ENCODE measurements around the gene PDHA1.
A peak's percentile ranks its signal among the peaks of the same experiment; 100 is the strongest.

Gene PDHA1

DNA sequence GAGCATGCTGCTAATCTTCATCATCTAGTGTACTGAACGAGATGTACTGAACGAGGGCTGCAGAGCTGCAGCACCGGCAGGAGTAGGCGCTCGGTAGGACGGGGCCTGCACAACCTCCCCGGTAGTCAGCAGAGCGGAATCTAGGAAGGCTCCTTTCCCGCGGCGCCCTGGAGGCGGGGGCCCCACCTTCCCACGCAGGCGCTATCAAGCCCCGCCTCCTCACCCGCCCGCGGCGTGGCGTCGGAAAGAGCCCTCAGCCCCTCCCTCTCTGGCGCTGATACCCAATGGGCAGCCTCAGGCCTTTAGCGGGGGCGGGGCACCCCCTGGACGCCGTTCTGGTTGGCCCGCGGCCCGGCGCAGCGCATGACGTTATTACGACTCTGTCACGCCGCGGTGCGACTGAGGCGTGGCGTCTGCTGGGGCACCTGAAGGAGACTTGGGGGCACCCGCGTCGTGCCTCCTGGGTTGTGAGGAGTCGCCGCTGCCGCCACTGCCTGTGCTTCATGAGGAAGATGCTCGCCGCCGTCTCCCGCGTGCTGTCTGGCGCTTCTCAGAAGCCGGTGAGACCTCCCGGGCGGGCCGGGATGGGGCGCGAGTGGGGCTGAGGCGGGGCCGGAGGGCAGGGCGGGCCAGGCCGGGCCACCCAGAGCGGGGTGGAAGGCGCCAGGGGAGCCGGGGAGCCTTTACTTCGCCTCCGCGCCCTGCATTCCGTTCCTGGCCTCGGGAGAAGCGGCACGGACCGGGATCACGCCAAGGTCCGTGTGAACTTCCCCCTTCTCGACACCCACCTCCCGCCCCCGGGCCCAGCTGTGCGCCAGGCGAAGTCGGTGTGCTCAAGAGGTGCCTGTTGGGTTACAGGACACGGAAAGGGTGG lies at the start of gene PDHA1:
PDHA1 (plus strand) TSS at position 393 of the 874 bp plus-strand sequence; CDS start at position 504, 111 bp downstream.
- peak; percentile 91 for DNase-seq

DNA sequence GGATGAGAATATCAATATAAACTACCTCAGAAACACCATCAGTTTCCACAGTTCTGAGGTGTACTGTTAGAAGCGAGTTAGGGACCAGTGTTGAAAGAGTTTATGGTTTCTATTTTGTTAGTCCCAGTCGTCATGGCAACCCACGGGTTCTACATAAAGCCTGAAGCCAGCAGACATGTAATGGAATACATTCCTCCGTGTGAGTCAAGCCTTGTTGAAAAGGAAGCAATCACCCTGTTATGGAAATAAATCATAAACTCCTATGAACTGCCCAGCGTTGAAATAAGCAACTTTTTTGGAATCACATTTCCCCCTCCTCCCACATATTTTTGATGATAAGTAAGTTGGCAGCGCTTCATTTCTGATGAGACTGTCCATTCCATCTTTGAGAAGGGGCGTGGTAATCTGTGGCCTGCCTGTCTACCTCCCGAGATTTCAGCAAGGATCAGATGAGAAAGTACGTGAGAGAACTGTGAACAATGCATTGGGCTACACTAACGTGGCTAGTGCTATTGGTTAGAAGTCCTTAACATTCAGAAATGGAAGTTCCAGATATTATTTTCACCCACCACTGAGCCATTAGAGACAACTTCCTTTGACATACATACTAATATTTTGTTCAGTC lies 40.4 kb upstream of the PDHA1 start:
- DNase-seq: no peak

DNA sequence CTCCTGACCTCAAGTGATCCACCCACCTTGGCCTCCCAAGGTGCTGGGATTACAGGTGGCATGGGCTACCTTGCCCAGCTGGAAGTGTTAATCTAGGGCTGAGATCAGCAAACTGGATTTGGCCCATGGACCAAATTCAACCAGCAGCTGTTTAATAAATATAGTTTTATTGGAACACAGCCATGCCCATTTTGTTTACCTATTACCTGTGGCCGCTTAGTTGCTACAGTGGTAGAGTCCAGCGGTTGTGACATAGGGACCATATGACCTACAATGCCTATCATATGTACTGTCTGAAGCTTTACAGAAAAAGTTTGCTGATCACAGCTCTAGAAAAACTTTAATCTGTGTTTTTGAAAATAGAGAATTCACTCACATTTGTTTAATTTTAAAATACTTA lies 17.2 kb upstream of the PDHA1 start:
- no peak for DNase-seq

DNA sequence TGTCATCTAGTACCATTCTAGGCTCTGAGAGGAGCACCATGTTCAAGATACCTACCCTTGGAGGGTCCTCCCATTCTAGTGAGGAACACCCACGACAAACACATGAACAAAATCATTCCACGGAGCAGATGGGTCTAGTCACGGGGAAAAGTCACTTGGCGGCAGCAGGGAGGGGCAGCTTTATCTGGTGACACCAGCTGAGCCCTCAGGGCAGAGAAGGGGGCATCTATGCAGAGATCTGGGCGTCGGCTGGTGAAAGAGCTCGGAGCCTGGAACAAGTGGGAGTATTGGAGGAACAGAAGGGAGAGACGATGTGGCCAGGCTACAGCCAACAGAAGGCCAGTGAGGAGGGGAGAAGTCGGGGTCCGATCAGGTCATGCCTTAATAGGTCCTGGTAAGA lies 11.9 kb upstream of the PDHA1 start:
- no peak for DNase-seq

DNA sequence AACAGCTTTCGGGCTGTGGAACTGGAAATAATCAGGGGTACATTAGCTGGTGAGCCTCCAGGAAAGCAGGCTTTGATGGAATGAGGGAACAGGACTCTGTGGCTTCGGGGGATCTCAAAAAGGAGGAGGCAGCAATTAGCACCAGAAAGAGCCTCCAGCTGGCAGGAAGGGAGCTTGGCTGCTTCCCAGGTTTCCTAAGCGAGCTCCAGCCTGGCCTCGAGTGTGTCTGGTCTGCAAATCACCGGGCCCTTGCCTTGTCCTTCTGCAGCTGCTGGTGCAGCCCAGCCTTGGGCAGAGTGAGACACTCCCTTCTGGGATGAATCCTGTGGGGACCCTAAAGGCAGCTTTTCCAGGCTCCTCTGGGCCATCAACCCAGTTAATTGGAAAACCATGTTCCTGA lies 10.7 kb upstream of the PDHA1 start:
- no peak for DNase-seq

DNA sequence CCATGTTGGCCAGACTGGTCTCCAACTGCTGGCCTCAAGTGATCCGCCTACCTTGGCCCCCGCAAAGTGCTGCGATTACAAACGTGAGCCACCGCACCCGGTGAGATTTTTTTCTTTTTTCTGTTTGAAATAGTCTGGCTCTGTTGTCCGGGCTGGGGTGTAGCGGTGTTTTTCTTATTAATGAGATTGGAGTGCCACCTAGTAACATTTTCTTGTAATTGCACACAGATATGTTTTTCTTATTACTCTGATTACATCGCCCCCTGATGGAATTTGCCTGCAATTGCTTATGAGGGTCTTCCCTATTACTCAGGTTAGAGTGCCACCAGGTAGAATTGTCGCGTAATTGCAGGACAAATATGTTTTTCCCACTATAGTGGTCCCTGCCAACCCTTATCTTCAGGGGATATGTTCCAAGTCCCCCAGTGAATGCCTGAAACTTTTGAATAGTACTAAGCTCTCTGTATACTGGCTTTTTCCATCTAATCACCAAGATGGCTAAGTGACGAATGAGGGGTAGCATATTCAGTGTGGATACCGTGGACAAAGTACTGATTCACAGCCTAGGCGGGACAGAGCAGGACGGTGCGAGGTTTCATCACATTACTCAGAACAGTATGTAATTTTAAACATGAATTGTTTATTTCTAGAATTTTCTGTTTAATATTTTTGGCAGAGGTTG lies 8.6 kb upstream of the PDHA1 start:
- DNase-seq: no peak

DNA sequence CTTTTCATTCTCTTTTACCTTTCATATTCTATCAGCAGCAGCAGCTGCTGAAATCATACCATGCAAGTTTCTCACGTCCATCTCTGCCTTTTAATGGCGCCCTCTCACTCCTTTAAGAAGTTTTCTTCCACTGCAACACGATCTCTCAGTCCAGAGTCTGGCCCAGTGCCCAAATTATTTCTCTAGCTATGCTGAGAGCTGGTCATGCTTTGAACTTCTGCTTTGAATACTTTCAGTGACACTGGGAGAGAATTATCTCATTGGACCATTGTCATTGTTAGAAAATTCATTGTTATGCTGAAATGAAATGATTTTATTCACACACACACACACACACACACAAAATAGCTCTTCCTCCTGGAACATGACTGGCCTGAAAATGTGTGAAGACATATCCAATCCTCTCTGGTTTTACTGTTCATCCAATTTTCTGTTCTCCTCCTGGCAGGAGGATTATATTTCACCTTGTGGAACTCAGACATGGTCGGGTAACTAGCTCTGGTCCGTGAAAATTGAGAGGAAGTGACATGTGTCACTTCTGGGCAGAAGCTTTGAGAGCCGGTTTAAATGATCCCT lies 1.3 kb upstream of the PDHA1 start:
- no peak for DNase-seq

DNA sequence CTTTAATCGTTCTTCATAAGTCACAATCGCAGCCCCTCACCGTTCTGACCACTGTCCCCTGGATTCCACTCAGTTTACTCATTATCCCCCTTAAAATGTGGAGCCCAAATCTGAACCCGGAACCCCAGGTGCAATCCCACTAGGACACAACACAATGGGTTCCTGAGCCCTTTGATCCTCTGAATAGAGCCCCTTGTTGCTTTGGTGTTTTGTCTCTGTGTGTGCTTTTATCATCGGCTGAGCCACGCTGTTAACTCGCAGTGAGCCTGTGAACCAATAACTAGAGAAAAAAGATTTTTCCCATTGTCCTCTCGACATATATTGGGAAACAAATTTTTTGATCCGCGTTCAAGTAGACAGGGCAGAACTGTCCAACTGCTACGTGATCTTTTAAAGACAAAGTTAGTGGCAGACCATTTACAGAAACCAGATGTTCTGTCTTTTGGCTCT lies 617 bp upstream of the PDHA1 start:
- no peak for DNase-seq

DNA sequence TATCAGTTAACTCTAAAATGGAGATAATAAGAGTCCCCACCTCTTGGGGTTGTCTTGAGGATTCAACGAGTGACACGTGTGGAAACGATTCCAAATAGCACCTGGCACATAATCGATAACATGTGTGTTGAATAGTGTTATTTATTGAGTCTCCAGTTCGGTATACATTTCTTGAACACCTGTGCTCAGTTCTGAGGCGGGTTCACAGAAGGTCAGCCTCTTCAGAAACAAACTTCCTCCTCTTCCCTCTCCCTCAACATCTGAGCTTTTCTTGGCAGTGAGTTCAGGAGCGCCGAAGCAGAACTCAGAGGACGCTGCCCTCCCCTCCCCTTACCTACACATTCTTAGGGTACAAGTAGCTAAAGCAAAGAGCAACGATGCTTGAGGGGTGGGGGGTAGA lies 934 bp downstream of the PDHA1 start:
- DNase-seq: no peak

DNA sequence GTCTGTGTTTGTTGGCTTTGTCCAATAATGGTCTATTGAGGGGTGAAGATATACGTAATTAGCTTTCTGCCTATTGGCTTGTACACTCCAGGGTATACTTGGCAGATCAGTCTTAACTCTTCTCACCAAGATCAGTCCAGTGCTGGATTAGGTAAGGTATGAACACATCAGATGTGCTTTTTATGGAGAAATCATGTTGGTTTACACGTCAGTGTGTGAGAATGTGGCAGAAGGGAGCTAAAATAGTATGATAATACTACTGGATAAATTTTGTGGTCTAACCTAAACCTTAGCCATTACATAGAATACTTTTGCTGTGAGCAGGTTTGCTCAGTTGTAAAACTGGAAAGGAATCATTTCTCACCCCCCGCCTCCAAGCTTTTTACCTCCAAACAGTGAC lies 4.2 kb downstream of the PDHA1 start:
- no peak for DNase-seq

DNA sequence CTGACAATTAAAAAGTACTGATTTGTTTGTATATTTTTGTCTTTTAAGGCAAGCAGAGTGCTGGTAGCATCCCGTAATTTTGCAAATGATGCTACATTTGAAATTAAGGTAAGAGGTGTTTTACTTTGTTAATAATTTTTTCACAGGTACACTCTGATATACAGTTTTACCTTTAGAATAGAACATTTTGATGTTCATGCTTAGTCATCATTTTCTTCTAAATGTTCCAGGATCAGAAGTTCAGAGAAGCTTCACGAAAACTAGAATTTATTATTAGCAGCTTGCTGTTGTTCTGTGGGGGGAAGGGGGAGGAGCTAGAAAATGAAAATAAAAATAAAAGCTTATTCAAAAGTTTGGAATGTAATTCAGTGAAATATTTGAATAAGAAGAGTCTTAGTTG lies 5.5 kb downstream of the PDHA1 start:
- DNase-seq: no peak

DNA sequence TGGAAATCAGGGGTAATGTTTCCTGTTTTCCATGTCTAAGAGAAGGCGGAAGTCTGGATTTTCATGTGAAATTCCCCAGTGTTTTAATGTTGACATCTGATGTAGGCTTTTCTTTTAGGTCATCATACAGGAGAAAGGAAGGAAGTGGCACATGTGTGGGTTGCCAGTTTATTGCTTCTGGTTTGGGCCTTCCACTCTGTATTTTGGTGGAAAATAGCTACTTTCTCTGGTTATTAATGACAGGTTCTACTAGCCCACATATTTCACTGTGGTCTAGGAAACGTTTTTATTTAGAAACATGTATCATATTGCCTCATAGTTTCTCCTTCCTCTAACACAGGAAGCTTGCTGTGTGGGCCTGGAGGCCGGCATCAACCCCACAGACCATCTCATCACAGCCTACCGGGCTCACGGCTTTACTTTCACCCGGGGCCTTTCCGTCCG lies 7.2 kb downstream of the PDHA1 start:
- no peak for DNase-seq

DNA sequence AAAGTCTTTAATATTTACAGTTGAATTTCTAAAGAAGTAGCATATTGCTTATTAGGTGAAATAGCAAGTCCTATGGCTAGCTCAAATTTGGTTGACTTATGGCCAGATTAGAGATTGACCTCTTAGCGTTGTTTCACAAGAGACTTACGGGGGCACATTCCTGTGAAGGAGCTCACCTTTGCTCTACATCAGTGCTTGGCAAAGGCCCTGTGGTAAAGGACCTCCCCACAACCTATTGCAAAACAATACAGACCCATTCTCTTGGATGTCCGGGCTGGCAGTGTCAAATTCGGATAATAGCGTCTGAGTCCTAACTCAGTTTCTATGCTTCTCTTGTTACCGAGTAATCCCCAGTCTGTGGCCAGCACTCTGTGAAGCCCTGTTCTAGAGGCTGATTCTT lies 10.9 kb downstream of the PDHA1 start:
- no peak for DNase-seq

DNA sequence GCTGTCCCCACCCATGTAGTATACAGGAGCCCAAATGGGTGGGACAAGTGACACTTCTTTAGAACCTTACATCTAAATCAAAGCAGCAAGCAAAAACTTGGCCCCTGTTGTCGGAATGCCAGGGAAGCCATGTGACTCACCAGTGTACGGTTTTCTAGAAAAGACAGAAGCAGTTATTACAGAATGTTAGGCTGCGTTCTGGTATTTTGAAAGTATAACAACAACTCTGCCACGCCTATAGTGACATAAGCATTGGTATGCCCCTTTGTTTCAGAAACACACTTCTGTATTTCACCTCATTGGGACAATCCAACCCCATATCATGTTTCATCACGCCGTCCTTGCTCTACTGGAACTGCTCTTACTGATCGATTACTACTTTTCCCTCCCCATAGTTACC lies 14.8 kb downstream of the PDHA1 start:
- no peak for DNase-seq

DNA sequence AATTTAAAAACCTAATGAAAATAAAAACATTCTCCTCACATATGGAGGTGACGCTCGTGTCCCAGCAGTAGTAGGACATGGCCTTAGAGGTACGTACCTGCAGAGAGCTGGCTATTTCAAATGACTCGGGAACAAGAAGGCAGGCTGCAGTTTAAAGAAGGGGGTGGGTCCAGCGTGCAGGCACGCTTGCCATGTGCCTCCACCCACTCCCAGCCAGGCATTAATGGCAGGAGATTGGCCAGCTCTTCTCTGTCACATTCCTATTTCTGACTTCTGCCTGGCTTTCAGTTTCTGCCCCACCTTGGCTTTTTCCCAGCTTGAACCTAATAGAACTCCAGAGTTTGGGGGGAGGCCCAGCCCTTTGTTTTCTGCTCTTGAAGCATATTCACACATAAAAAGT lies 17.2 kb downstream of the PDHA1 start:
- DNase-seq: no peak

DNA sequence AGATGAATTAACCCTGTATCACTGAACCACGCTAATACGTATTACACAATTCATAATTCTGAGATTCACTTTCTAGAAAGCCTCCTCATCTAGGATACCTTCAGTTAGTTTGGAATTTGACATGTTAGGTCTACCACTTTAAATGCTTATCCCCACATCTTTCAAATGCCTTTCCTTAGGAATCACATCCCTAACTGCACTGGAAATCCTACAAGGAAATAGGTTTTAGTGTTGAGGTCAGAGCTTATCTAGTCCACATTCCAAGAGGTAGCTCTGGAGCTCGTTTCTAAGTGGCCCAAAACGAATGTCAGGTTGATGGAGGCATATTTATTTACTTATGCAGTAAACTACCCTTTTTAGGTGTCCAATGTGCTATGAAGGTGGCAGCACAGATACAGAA lies 18.0 kb downstream of the PDHA1 start:
- no peak for DNase-seq

DNA sequence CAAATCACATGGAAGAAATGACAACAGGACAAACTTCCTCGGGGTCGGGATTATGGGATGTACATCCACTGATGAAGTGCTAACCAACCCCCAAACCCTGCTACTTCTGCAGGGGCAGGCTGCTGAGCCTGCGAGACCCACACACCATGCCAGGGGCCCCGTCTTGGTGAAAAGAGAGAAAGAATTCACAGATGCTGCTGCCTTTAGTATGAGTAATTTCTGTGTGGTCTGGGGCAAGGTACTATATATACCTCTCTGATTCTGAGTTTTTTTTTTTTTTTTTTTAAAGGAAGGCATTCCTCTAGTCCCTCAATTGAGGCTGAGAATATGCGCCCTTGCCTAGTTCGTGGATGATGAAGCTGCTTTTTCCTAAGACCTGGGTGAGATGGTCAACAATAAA lies 24.8 kb downstream of the PDHA1 start:
- no peak for DNase-seq

DNA sequence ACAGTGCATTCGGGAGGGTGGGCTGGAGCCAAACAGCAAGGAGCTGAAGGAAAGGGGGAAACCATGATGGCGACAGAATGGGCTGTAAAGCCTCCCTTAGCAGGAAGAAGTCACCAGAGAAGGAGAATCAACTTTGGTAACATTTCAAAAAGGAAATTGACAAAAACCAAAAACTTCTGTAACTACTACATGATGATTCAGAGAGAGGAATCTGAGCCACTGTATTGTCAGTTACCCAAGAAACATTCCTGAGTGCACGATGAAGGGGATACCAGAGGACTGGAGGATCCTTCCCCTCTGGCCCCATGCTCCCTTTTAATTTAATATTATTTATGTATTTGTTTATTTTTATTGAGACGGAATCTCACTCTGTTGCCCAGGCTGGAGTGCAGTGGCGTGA lies 26.3 kb downstream of the PDHA1 start:
- no peak for DNase-seq

DNA sequence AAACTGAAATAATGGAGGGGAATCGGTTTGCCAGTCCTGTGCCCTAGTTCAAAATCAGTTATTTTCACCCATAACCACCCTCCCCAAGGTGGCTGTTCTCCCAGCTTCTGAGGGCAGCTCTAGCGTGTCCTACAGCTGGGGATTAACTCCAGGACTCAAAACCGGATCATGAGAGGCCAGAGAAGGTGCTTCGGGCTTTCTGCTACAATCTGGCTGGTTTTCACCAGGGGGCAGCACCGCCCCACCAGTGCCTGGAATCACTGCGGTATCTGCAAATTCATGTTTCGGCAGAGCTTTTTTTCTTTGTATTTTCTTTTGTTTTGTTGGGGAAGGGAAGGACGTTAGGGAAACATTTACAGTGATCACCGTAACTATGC lies 28.4 kb downstream of the PDHA1 start:
- DNase-seq: peak; percentile 33

DNA sequence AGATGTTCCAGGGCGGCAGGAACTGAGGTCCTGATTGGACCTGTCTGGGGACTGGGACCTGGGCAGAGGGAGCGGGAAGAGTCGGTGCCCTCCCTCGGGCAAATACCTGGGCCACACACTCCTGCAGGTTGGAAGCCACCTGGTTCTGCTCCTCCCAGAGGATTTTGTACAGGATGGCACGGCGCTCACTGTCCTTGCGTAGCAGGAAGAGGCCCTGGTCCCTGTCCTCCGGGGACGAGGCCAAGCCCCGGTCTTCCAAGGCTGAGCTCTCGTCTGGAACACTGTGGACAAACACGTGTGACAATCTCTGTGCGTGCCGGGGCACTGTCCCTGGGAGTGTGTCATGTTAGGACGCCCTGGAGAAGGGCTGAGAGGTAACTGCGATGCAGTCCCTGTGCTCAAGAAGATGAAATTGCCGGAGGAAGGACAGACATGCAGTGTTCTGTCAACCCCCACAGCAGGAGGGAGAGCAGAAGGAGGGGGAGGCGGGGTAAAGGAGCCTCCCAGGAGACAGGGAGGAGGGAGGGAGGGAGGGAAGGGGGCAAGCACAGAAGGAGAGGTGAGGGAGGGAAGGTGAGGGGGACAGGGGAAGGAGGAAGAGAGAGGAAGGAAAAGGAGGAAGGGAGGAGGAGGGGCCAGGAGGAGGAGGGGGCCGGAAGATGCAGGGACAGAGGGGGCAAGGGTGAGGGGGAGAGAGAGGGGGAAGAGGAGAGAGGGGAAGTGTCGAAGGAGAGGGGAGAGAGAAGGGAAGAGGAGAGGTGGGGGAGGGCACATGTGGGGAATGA lies 29.0 kb downstream of the PDHA1 start:
- DNase-seq: no peak

DNA sequence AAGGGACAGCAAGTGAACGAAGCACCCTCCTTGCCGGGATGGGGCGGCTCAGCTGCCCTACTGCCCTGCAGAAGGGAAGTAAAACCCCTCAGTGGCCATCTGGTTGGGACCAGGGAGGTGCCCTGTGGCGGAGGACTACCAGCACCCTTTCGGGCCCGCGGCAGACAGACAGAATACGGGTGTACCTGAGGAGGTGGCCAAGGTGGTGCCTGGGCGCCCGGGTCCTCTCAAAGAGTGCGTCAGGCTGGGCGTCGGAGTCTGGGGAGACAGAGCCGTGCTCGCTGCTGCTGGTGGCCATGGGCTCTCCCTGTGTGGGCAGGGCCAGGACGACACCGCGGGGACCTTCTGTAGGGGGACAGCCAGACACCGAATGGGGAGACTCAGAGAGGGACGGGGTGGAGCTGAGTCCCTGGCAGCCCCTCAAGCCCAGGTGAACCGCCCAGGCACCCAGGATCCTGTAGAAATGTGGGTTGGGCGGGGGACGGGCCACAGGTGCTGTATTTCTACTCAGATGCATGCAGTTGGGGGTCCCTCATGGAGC lies 29.7 kb downstream of the PDHA1 start:
- no peak for DNase-seq

DNA sequence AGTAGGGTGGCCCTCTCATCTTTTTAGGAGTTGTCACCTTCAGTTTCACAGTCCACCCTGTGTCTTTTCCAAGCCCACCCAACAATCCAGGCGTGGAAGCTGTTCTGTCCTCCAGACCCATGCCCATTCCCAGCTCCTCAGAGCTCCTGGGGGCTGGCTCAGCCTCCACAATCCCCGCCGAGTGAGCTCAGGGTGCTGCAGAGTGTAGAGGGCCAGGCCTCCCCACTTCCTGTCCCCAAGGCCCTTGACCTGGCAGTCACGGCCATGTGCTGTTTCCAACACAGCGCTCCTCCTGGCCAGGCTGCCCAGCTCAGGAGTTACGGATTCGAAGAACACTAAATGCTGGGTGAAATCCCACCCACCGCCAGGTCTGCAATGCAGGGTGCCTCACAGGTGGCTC lies 31.8 kb downstream of the PDHA1 start:
- DNase-seq: no peak

DNA sequence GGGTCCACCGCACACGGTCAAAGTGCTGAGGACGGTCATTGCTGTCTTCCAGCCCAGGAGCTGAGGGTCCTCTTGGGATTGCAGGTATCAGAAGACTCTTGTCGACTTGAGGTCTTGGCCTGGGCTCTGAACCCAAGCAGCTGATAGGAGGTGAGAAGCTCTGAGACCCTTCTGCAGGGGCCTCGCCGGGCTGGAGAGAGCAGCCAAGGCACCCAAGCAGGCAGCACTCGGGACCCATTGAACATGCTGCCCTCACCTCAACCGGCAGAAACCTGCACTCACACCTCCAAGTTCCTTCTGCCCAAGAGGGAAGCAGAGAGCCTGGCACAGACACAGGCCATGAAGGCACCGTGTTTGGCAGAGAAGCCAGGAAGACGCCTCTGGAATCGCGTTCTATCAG lies 34.1 kb downstream of the PDHA1 start:
- DNase-seq: no peak
